HuH-7 (cell line): ENCODE data around the gene PARD3B.

ENCODE experiments used
- DNase-seq: peaks from one replicate; pipeline ENCODE4 v3.0.0; 2011; ENCODE audit warnings: low spot score

Gene PARD3B

DNA sequence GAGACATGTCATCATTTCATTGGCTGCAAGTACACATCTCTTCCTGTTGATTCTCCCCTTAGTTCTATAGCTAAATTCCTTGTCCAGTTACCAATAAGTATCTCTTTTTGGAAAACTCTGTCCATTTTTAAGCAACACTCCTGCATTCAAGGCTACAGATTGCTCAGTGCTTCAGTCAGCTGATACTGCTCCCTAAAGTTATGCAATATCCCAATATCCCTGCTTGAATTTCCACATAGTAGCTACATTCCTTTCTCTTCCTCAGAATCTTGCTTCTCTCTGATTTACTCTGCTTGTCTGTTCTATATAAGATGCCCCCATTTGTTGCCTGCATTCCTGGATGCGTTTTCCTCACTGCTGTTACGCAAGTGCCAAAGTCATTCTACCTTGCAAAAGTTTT is 109.8 kb downstream of the PARD3B start:
- DNase-seq = no peak

DNA sequence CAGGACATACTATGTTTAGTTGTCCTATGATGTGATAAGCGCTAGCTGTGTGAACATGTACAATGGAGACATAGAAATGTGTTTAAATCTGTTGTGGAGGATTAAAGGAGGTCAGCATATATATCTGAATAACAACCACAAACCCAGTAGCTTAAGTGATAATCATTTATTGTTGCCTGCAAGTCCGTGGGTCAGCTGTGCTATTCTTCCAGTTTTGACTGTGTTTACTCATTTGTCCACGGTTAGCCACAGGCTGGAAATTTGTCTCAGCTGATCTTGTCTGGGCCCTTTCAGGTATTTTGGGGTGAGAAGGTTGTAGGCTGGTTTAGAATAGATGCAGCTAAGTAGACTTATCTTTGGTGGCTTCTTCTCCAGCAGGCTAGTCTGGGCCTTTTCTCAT is 110.4 kb downstream of the PARD3B start:
- DNase-seq = no peak

DNA sequence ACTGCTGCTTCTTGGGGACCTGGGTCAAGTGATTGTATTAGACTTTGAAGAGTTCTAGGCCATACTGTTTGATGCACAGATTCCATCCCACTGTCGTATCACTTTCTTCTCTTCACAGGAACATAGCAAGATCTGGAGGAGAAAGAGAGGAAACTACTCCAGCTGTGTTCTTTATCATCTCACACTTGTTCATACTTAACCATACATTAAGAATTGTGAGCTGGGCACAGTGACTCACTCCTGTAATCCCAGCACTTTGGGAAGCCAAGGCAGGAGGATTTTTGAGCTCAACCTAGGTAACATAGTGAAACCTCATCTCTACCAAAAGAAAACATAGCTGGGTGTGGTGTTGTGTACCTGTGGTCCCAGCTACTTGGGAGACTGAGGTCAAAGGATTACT is 111.7 kb downstream of the PARD3B start:
- DNase-seq = no peak

DNA sequence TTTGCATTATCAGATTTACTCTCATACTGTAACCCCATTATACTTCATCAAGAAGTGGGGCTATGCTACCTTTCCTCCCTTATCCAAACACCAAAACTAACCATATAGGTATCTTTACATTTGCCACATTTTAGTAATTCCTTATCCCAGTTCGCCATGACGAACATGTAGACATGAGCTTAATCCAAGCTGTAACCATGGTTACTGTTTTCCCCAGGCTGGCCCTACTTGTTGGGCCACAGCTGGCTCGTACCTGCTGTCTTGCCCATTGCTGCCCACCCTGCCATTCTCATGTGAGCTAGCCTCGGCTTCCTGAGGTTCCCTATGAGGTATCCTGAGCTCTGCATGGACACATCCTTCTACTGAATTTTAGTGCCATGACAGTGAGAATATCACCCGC is 117.7 kb downstream of the PARD3B start:
- DNase-seq = no peak

DNA sequence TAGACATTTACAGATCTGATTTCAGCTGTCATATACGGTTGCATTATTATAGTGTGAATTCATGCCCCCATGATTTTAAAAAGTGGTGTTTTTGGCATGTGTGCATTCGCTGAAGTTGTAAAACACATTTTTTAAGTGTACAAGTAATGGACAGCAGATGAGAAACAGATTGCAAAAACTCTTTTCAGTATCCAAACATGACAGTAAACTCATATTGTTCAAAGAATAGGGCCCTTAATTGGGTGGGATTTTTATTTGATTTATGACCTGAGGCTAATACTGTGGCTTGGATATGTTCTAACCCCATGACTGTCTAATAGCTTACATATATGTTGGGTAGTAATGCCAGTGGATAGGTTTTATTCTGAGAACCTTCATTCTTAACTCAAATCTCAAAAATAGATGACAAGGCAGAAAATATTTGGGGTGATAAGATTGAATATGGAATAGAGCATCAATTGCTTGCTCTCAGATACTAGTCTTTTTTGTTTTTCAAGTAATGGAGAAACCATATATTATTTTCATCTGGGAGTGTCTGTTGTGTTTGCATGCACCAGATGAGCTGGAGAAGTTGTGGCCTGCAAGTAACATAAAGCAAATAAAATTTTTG is 118.6 kb downstream of the PARD3B start:
- no peak for DNase-seq

DNA sequence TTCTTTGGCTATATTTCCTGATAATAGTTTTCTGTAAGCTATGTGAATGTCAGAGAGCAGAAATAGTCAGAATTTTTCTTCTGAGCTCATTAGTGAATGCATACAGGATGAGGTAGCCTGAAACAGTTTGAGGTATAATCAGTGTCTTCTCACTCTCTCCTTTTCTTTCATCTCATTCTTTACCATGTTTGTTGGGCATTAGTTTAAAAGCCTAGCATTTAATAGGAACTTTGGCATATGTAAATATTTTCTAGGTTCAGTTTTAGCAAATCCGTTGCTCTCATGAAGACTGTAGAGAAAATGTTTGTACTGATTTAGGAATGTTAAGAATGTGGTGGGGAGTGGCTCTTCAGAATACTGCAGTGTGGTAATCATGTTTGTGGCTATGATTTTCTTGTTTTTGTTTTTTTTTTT is 119.4 kb downstream of the PARD3B start:
- no peak for DNase-seq

DNA sequence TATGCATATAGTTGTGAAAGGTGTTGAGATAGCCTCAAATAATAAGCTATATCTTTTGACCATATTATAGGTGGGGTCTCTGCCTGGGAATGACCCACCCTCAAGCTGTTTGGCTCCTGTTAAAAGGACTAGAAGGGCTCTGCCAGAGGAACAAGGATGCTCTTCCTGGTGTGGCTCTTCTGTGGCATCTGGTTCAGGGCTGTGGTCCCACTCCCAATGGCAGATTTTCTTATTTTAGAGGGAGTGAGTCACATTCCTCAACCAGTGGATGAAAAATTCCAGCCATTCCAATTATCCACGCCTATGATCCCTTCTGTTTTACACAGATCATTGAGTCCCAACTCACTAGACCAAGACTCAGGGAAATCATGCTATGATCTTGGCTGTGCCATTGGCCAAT is 119.9 kb downstream of the PARD3B start:
- no peak for DNase-seq

DNA sequence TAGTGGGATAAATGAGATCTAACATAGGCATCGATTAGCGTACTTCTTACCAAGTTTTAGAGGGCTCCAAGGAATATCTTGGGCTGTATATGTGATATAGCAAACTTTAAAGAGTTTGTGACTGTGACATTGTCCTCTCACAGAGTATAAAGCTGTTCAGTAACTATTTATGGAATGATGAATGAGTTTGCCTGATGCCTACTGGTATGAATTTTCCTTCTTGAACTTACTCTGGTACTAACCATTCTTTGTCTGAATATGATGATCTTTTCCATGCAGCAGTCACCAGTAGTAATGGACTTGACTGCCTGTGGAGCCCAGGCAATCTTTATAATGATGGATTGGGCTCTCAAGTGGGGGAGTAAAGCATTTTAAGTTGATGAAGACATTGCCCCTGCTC is 120.5 kb downstream of the PARD3B start:
- DNase-seq = no peak

DNA sequence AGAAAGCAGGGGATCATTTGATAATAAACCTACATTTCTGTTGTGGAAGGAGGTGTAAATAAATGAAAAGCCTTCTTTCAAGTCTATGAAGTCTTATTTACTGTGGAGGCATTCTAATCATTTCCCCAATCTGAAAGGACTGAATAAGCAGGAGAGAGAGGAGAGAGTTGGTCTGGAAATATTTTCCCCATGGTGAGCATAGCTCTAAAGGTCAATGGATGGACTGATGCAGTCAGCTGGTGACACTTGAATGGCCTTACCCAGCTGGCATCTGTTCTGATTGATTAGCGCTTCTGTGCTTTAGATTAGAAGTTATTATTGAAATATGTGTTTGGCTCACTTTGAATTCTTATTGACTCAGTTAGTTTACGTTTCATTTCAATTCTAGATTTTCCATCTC is 122.7 kb downstream of the PARD3B start:
- no peak for DNase-seq

DNA sequence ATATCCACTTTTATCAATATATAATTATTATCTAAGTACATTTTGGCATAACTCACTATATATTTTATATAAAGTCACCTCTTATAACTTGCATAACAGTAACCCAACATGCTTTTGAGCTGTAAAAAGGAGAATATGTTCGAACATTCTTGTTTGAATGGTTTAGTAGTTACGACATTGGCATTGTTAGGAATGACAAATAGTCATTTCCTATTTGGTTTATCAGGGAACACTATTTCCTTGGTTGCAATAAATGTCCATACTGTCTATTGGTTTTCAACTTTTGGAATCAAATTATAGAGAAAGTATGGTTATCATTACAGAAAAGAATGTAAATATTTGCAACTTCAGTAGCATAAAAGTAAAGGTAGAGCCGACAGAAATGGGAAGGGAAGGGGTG is 124.1 kb downstream of the PARD3B start:
- DNase-seq = no peak

DNA sequence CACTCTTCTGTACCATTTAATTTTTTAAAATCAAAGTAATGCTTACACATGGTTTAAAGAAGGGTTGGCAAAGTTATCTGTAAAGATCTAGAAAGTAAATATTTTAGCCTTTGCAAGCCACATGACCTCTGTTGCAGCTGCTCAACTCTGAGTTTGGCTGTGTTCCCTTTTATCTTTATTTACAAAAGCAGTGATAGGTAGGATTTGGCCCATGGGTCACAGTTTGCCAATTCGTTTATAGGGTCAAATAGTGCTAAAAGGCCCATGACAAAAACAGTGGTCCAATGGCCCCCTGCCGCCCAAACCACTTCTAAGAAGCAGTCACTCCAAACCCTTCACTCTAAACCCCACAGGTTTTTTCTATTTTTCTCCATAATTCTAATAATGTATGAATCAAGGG is 124.8 kb downstream of the PARD3B start:
- DNase-seq = peak; percentile 32

DNA sequence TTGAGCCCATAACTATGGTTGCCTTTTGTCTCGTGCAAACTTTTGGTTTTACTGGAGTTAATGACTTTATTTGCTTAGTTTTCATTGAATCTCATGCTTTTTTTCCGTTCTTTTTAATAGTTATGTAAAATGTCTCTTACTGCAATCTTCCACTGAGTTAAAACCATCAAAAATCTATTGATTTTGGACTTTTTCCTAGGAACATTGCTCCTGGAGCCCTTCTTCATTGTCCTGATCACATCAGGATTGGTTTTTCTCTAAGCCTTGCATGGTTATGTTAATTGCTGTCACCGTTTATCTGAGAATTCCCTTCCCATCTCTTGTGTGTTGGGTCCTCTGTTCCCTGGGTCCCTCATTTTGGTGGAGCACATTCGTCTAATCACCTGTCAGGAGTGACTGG is 125.5 kb downstream of the PARD3B start:
- DNase-seq = no peak

DNA sequence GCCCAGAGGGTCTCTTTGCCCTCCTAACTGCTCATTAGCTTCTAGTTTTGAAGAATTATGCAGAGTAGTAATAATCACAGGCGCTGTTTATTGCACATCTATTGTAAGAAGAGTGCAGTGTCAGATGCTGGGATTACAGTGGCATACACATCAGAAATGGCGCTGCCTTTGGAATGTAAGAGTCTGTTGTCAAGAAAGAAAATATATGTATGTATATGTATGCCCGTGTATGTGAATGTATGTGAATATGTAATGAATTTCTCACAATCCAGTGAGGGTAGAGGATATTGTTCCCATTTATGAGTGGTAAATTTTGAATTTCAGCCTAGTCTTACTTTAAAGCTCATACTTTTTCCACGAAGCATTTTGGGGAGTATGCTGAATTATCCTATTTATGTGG is 127.5 kb downstream of the PARD3B start:
- no peak for DNase-seq

DNA sequence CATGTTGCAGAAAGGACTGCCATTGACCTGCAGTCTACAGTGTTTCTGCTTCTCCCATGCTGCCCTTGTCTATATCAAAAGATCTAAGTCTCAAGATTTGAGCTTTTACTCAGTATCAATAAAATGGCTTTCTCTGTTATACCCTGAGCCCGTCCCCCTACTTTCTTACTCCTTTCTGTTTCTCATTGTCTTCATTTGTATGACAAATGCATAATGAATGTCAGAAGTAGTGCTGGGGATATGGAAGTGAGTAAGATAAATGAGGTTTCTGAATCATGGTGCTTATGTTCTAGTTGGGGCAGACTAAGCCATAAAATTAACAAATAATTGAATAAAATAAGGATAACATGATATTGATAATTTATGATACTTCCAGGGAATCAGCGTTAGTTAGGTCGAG is 128.6 kb downstream of the PARD3B start:
- no peak for DNase-seq

DNA sequence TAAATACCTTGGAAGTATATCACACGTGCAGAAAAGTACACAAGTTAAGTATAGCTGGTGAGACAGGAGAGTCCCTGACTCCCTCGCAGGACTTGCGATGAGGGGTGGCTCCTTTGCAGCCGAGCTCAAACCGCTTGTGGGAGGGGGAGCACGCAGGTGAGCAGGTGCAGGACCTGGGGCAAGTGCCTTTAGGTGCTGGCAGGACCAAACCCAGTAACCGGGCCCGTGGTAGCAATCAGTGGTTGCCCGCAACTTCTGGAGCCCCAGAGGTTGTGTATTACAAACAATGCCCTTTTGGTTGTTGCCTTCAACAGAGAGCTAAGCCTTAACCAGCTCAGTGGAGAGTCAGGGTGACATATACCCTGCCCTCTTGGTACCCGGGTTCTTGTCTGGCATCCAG is 132.8 kb downstream of the PARD3B start:
- DNase-seq = no peak

DNA sequence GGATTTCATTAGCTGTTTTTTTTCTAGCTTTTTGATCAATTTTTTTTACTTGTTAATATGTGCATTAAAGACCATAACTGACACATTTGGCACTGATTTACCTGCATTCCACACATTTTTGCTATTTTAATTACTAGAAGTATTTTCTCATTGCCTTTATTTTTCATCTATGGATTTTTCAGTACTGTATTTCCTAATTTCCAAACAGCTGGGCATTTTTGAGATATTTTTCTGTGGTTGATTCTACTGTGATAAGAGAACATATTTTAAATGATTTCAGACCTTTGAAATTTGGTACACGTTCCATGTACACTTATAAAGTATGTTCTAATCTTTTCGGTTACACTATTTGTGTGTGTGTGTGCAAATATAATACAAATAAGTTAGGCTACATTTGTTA is 135.3 kb downstream of the PARD3B start:
- no peak for DNase-seq

DNA sequence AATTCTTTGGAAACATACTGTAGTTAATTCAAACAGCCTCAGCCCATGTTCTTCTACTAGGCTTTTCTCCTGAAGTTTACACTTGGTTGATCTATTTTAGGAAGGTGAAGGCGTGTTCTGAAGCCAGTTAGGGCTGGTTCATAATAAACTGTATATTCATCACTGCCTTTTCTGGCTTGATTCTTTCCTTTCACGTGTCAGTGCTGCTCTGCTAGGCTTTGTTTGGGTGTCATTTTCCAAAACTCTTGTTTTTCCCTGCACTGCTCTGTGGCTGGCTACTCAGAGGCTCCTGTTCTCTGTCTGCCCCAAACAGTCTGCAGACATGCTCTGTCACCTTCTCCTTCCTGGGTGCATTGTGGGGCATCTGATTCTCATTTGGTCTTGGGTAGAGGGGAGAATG is 136.1 kb downstream of the PARD3B start:
- no peak for DNase-seq

DNA sequence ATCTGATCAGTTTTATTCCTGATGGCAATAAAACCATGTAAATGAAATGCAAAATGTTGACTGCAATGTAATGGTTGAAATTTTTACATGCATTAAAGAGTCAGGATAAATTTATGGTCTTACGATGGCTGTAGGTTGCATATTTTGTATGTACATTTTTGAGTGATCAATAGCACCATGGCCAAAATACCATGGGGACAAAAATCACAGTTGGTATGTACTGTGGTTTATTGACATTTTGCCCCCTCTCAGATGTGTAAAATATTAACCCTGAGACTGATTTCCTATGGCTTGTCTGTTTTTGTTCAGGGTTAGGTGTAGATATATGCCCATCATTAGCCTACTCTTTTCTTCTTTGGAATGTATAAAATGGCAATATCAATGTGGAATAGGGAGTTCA is 138.1 kb downstream of the PARD3B start:
- DNase-seq = no peak

DNA sequence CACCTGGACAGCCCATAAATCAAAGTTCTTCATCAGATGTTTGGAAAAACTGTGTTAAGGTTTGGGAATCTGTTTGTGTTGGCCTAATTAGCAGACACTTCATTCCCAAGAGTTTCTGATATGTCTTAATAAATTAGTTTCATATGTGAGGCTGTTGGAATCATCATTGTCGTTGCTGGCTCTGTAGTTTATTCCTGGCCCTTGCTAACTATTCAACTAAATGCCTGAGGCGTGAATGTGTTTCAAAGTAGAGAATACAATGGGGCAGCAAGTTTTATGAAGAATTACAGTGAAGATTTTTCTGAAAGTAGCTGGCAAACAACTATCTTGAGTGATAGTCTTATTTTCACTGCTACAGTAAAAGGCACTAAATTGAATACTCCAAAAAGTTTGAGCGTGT is 141.1 kb downstream of the PARD3B start:
- no peak for DNase-seq

DNA sequence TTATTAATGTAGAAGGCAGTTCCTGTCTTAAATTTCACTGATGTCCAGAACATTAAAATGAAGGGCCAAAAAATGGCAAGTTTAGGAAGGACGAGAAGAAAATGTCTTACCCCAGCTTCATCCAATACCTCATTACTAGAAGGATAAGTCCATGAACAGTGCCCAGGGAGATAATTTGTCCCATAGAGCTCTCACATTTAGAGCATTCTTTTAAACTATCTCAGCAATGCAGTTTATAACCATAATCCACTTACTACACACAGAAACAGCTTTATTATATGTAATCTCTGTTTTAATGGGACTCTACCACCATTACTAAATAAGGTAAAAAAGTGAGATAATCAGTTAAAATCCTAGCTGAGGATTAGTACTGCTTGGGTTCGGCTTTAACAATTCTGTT is 142.5 kb downstream of the PARD3B start:
- no peak for DNase-seq

DNA sequence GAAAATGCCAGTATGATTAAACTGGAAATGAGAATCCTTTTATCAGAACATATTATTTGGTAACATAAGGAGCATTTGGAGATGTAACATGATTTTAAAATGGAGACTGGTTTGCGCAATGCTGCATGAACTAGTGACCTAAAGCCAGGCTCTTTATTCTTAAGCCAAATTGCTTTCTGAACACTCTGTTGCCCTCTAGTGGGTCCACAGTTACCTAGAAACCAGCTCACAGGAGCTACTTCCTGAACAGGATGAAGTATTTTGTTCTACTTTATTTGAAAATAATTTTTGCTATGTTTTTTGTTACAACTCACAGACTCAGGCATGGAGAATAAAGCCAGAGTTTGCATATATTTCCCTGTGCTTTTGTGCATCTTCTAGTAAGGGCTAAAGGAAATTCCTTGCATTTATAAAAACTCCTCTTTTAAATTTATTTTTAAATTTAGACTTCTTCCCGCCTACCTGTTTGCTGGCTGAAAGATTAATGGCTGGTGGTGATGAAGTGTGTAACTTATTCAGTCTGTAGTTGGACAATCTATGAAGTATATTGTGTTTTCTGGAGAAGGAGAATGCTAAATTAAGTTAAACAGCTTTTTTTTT is 146.7 kb downstream of the PARD3B start:
- peak; percentile 30 for DNase-seq

DNA sequence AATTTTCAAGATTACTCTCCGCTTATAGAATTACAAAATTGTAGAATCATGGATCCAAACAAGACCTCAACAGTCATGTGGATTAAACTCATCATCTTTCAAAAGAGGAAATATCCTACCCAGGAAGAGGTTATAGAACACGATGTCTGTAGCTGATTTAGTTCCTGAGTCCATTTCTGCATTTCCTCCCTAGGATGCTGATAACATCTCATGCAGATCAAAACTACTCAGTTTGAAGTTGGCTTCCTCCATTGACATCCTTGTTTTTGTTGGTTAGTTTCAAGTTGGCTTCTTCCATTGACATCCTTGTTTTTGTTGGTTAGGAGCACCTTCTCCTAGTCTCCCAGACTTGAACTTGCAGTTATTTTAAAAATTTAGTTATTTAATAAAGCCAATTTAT is 147.5 kb downstream of the PARD3B start:
- DNase-seq = no peak

DNA sequence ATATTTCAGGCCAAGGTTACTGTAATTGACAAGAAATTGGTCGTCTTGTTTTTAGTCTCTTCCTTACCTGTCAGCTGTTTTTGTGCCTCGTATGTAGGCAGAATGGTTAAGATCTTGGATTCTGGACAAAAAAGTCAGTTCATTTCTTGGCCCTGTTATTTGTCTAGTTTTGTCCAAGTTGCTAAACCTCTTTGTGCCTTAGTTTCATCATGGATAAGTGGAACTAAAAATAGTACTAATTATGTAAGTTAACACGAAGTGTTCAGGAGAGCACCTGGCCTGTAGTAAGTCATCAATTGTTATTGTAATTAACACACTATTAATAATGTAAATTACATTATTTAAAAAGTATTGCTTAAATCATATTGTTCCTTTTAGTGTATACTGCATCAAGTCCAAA is 148.0 kb downstream of the PARD3B start:
- DNase-seq = no peak

DNA sequence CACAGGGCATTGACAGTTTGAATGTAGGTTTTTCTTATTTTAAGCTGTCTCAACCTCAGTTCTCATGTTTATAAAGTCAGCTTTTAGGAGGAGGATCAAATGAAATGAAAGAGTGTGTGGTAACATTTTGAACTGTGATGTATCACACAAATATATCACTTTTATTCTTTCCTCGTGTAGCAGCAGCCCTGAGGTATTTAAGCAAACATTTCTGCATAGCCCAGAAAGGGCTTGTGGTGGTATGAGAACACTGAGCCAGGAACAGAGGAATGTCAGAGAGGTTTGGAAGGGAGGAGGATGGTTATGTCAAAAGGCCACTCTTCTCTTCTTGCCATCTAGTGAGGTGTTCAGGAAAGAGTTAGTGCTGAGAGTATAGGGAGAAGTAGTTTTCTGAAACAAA is 150.2 kb downstream of the PARD3B start:
- DNase-seq = no peak

DNA sequence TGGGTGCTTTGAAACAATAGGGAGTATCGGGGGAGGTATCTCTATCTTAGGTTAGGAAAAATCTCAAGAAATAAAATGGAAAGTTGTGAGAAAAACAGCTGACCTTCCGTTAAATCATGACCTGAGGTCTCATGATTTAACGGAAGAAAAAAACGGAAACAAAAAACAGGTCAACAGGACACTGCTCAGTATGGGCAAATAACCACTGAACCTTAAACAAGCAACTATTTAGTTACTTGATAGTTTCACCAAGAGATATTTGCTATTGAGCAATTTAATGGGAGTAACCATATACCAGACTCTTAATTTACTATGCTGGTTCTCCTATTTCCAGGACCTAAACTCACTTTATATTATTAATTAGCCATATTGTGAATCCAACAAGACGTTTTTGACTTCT is 150.8 kb downstream of the PARD3B start:
- no peak for DNase-seq
